ENCODE data around the gene PEX11B. TPM values are rescaled to one million over a fixed set of nuclear protein-coding genes. Genes with fewer than 3 reads are reported as not detected.

The PEX11B gene
- total and polyA plus RNA-seq, 2 experiments from 2014 or later: 7.4 to 9.1 TPM

- TF ChIP-seq ZNF462 (CRISPR knock-in tag; IDR thresholded peaks at IDR 0.05) (no peak), EZH2phosphoT487 (IDR thresholded peaks at IDR 0.05; ENCODE audit: unreplicated experiment) (no peak), STAT1 (IDR thresholded peaks at IDR 0.05; ENCODE audit: unreplicated experiment) (no peak), CTCF (conservative IDR thresholded peaks at IDR 0.05; ENCODE audit: low read depth in 2 of 2) (no peak), REST (IDR thresholded peaks at IDR 0.05; ENCODE audit: unreplicated experiment) (no peak), NANOG (IDR thresholded peaks at IDR 0.05; ENCODE audit: borderline replicate concordance) (no peak), POLR2AphosphoS5 (IDR thresholded peaks at IDR 0.05; ENCODE audit: low read depth) (no peak)
Measured at GRCh38 chr1:145952903-145953302, 34.4 kb upstream of the PEX11B start (continued).
